Nephron (organoid): ENCODE results near the gene IKZF4.

Experiments
- H3K27ac Mint-ChIP-seq, 3 experiments: 2 replicates each; pipeline ENCODE4 v1.8.0; 2020; ENCODE audit warnings: mixed read lengths in 3 of 3, mild to moderate bottlenecking in 2 of 3, moderate library complexity in 1 of 3
- H3K27me3 Mint-ChIP-seq: 2 replicates; pipeline ENCODE4 v1.8.0; 2021; ENCODE audit warnings: low read depth, mild to moderate bottlenecking, moderate library complexity, mixed read lengths
- H3K36me3 Mint-ChIP-seq: 2 replicates; pipeline ENCODE4 v1.8.0; 2020; ENCODE audit warnings: low read depth, mixed read lengths
- H3K4me1 Mint-ChIP-seq: 2 replicates; pipeline ENCODE4 v1.8.0; 2020; ENCODE audit warnings: mixed read lengths
- H3K4me3 Mint-ChIP-seq, 3 experiments: 2 replicates each; pipeline ENCODE4 v1.8.0; 2020; ENCODE audit warnings: mild to moderate bottlenecking in 3 of 3, mixed read lengths in 3 of 3, moderate library complexity in 2 of 3
- H3K9me3 Mint-ChIP-seq: 2 replicates; pipeline ENCODE4 v1.8.0; 2020; ENCODE audit warnings: mixed read lengths
- CTCF ChIP-seq, 3 experiments: fragments of 200-600 bp; sonication (generic); IDR thresholded peaks; one replicate each; pipeline ENCODE4 v1.5.0; 2021; ENCODE audit warnings: antibody characterized with exemption in 3 of 3; ENCODE audit not compliant: unreplicated experiment in 3 of 3

Gene IKZF4

GRCh38 chr12:56029666-56030293 lies 8.9 kb downstream of the IKZF4 start:
- Mint-ChIP-seq H3K27me3 (no peaks in the 10 kb centered on the region), H3K27ac (peak overlapping the region; percentile 78 to 93 (median 86)), H3K9me3 (no peaks in the 10 kb centered on the region), H3K36me3 (peaks cover 83% of the 10 kb centered on the region), H3K4me1 (peaks cover 25% of the 10 kb centered on the region), H3K4me3 (no peak overlapping the region)
- TF ChIP-seq CTCF (IDR thresholded peaks at IDR 0.05; ENCODE audit: unreplicated experiment in 3 of 3): peak; percentile 60 to 70 (median 67)

GRCh38 chr12:56031987-56032386 lies 11.1 kb downstream of the IKZF4 start:
- no peak overlapping the region for H3K27ac Mint-ChIP-seq
- no peak for TF ChIP-seq CTCF (IDR thresholded peaks at IDR 0.05; ENCODE audit: unreplicated experiment in 3 of 3)
- peaks cover 82% of the 10 kb centered on the region for H3K36me3 Mint-ChIP-seq

GRCh38 chr12:56034586-56035332 lies 13.9 kb downstream of the IKZF4 start:
- no peaks in the 10 kb centered on the region for H3K9me3 Mint-ChIP-seq
- H3K4me1 Mint-ChIP-seq: peaks cover 2% of the 10 kb centered on the region
- peaks cover 75% of the 10 kb centered on the region for H3K36me3 Mint-ChIP-seq
- H3K27me3 Mint-ChIP-seq: no peaks in the 10 kb centered on the region
- H3K27ac Mint-ChIP-seq: no peak overlapping the region
- no peak for TF ChIP-seq CTCF (IDR thresholded peaks at IDR 0.05; ENCODE audit: unreplicated experiment in 3 of 3)
- H3K4me3 Mint-ChIP-seq: no peak overlapping the region

More at GRCh38 chr12:56031987-56032386, 11.1 kb downstream of the IKZF4 start:
- Mint-ChIP-seq H3K9me3 (no peaks in the 10 kb centered on the region), H3K27me3 (no peaks in the 10 kb centered on the region), H3K4me1 (peaks cover 14% of the 10 kb centered on the region), H3K4me3 (no peak overlapping the region)

GRCh38 chr12:56037161-56037560 lies 16.3 kb downstream of the IKZF4 start:
- H3K4me1 Mint-ChIP-seq: peaks cover 13% of the 10 kb centered on the region
- TF ChIP-seq CTCF (IDR thresholded peaks at IDR 0.05; ENCODE audit: unreplicated experiment in 3 of 3): no peak
- no peaks in the 10 kb centered on the region for H3K9me3 Mint-ChIP-seq
- H3K27ac Mint-ChIP-seq: peak overlapping the region in 1 of 3 experiments; percentile 90
- no peaks in the 10 kb centered on the region for H3K27me3 Mint-ChIP-seq
- H3K36me3 Mint-ChIP-seq: peaks cover 61% of the 10 kb centered on the region
- H3K4me3 Mint-ChIP-seq: no peak overlapping the region

- Mint-ChIP-seq H3K9me3 (no peaks in the 10 kb centered on the region), H3K27ac (peak overlapping the region in 2 of 3 experiments; percentile 35 to 90), H3K4me1 (peaks cover 21% of the 10 kb centered on the region), H3K4me3 (no peak overlapping the region), H3K36me3 (peaks cover 58% of the 10 kb centered on the region), H3K27me3 (no peaks in the 10 kb centered on the region)
- TF ChIP-seq CTCF (IDR thresholded peaks at IDR 0.05; ENCODE audit: unreplicated experiment in 3 of 3): no peak
Observed at GRCh38 chr12:56038022-56038655, 17.3 kb downstream of the IKZF4 start.
